ENCODE measurements around the gene ZNF282. TPM values are rescaled to one million over a fixed set of nuclear protein-coding genes. Genes with fewer than 3 reads are reported as not detected.

Gene ZNF282
- total RNA-seq, 2 donors from 2014 or later, result 103 to 105 TPM

Other genes with a start within 250 kb of the ZNF282 start
- 10 to 100 TPM; 54.2 to 95.7 TPM for gene PDIA4, start 167.0 kb upstream of the ZNF282 start, total RNA-seq
- gene ZNF786, start 104.8 kb upstream of the ZNF282 start, total RNA-seq, result 1 to 10 TPM; 4.9 to 5.7 TPM
- under 1 TPM; 0.39 to 0.77 TPM for gene ZNF425, start 69.2 kb upstream of the ZNF282 start, total RNA-seq
- gene ZNF398, start 48.1 kb upstream of the ZNF282 start, total RNA-seq, result 10 to 100 TPM; 11.3 to 13.8 TPM
- 10 to 100 TPM in 1 of 2 donors, 1 to 10 TPM in 1; 9.3 to 19.5 TPM for gene ZNF212, start 44.1 kb downstream of the ZNF282 start, total RNA-seq
- 10 to 100 TPM; 12.7 to 17.3 TPM for gene ZNF783, start 66.7 kb downstream of the ZNF282 start, total RNA-seq